A673 (cell line): ENCODE data around the gene PPP2R5C.

Source experiments
- CTCF ChIP-seq: fragments of 300-800, 200-600 bp; sonication (generic); conservative IDR thresholded peaks from 2 replicates; pipeline ENCODE4 v1.5.1; 2017; ENCODE audit warnings: low read depth, mild to moderate bottlenecking, antibody characterized with exemption, low read length, moderate library complexity, mixed read lengths
- EZH2 ChIP-seq: fragments of 200-600 bp; sonication (generic); IDR thresholded peaks from 2 replicates; pipeline ENCODE4 v1.6.1; 2017; ENCODE audit warnings: borderline replicate concordance, low read depth, mild to moderate bottlenecking, mixed read lengths, antibody characterized with exemption, low read length; ENCODE audit not compliant: poor library complexity, severe bottlenecking

GRCh38 chr14:101859538-101859902 lies 98.0 kb downstream of the PPP2R5C start:
- TF ChIP-seq CTCF: no peak
- no peak for TF ChIP-seq EZH2
